NCI-H1417 treated with DMSO at 0.1 percent for 48 hours (cell line): ENCODE results near the gene P2RY12.
A peak's percentile ranks its signal among the peaks of the same experiment; 100 is the strongest.

Experiments
- DNase-seq: peaks from one replicate; lab custom pipeline; 2025; lab: John Stamatoyannopoulos, UW

Gene P2RY12

GRCh38 chr3:151346292-151346691, 38.3 kb downstream of the P2RY12 start:
- no peak for DNase-seq

- no peak for DNase-seq
Observed at GRCh38 chr3:151345859-151346258, 38.7 kb downstream of the P2RY12 start.

GRCh38 chr3:151331696-151332095, 52.9 kb downstream of the P2RY12 start:
- DNase-seq = no peak

GRCh38 chr3:151330899-151331298, 53.7 kb downstream of the P2RY12 start:
- DNase-seq = no peak

GRCh38 chr3:151330379-151330778, 54.2 kb downstream of the P2RY12 start:
- no peak for DNase-seq

GRCh38 chr3:151329363-151329762, 55.2 kb downstream of the P2RY12 start, which contains the start of gene P2RY13:
P2RY13 (minus strand) TSS chr3:151329549; CDS start chr3:151329528, 21 bp downstream.
- DNase-seq = no peak

GRCh38 chr3:151328298-151328995, 56.1 kb downstream of the P2RY12 start:
- no peak for DNase-seq

- DNase-seq = peak; percentile 3
Observed at GRCh38 chr3:151327571-151328198, 56.9 kb downstream of the P2RY12 start.

- no peak for DNase-seq
Observed at GRCh38 chr3:151322511-151322910, 62.0 kb downstream of the P2RY12 start.

- DNase-seq = no peak
Observed at GRCh38 chr3:151321526-151321925, 63.0 kb downstream of the P2RY12 start.

- DNase-seq = no peak
Observed at GRCh38 chr3:151320131-151320530, 64.4 kb downstream of the P2RY12 start.

GRCh38 chr3:151319628-151320027, 64.9 kb downstream of the P2RY12 start:
- no peak for DNase-seq

- no peak for DNase-seq
Observed at GRCh38 chr3:151318991-151319390, 65.6 kb downstream of the P2RY12 start.

GRCh38 chr3:151318313-151318712, 66.2 kb downstream of the P2RY12 start:
- no peak for DNase-seq

- DNase-seq = no peak
Observed at GRCh38 chr3:151316267-151316991, 68.1 kb downstream of the P2RY12 start, which contains the start of gene GPR87. GPR87 (minus strand) TSS chr3:151316820; CDS start chr3:151300100, 16,720 bp downstream.

- DNase-seq = no peak
Observed at GRCh38 chr3:151315846-151316245, 68.7 kb downstream of the P2RY12 start.

GRCh38 chr3:151315136-151315535, 69.4 kb downstream of the P2RY12 start:
- DNase-seq = no peak

- no peak for DNase-seq
Observed at GRCh38 chr3:151314593-151314992, 70.0 kb downstream of the P2RY12 start.

- DNase-seq = no peak
Observed at GRCh38 chr3:151314137-151314536, 70.4 kb downstream of the P2RY12 start.

GRCh38 chr3:151312972-151313371, 71.6 kb downstream of the P2RY12 start:
- DNase-seq = no peak

- no peak for DNase-seq
Observed at GRCh38 chr3:151309566-151309965, 75.0 kb downstream of the P2RY12 start.

- no peak for DNase-seq
Observed at GRCh38 chr3:151307583-151308488, 76.7 kb downstream of the P2RY12 start.
